GM19023 (cell line): ENCODE data around the gene LAGE3.

Experiments
- ATAC-seq: cut with Tn5 transposase; IDR thresholded peaks from one replicate; pipeline ENCODE4 v1.9.1; 2021; ENCODE audit warnings: mild to moderate bottlenecking, moderate library complexity; ENCODE audit not compliant: unreplicated experiment

LAGE3 gene

DNA sequence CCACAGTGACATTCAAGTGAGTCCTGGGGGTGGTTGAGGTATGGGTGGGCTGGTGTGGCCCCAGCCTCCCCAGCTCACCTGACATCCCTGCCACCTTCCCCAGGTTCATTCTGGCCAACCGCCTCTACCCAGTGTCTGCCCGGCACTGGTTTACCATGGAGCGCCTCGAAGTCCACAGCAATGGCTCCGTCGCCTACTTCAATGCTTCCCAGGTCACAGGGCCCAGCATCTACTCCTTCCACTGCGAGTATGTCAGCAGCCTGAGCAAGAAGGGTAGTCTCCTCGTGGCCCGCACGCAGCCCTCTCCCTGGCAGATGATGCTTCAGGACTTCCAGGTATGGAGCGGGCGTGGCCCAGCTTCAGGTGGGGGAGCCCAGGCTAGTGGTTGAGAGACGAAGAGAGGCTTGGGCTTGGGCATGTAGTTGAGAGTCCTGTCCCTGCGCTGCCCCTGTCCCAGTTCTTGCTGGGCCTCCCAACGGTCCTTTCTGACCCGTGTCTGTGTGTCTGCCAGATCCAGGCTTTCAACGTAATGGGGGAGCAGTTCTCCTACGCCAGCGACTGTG is 43.8 kb downstream of the LAGE3 start:
- no peak for ATAC-seq

DNA sequence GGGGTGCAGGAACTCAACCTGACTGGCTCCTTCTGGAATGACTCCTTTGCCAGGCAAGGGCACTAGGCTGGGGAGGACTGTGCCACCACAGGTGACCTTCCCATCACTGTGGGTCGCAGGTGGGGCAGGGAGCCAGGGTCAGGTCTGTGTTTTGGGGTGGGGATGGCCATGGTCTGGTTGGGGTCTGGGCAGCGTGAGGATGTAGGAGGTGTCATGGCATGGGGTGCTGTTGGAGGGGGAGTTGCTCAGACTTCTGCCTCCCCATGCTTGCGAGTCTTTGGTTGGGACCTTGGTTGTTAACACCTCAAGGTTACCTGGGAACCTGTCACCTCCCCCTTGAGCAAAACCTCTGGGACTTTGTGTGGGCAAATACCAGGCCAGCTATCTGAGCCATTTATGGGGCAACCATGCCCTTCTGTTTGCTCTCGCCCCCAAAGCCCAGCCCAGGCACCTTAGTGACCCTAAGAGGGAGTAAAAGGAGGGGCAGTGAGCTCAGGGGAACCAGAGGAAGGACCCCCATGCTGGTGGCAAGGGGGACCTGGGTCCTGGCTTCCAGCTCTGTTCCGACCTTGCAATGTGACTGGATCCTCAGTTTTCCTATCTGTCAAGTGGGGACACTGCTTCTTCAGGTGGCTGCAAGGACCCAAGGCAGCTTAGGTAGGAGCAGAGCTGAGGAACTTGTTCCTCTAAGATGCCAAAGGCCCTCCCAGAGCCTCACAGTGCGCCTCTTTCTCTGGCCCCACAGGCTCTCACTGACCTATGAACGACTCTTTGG is 44.5 kb downstream of the LAGE3 start:
- no peak for ATAC-seq

DNA sequence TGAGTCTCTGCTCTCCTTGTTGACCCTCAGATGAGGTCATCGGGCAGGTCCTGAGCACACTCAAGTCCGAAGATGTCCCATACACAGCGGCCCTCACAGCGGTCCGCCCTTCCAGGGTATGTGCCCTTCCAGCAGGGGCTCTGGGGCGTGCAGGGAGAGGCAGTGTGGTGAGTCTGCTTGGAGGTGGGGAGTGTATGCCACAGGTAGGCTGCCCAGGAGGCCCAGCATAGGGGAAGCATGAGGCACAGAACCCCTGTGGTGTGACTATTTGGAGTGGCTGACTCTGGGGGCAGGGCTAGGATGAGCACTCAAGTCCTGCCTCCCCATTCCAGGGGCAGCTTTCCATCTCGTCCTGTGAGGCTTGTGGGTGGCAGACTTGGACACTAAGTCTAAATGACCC is 45.5 kb downstream of the LAGE3 start:
- ATAC-seq: no peak

DNA sequence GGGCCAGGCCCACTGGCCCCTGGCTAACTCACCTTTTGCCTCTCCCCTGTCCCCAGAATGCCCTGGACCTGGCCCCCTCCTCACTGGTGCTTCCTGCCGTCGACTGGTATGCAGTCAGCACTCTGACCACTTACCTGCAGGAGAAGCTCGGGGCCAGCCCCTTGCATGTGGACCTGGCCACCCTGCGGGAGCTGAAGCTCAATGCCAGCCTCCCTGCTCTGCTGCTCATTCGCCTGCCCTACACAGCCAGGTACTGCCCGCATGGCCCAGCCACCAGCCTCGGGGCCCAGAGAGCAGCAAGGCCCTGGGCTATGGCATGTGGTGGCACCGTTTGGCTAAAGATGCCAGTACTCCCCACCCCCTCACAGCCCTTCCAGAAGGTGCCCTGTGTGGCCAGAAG is 46.9 kb downstream of the LAGE3 start:
- ATAC-seq: no peak

DNA sequence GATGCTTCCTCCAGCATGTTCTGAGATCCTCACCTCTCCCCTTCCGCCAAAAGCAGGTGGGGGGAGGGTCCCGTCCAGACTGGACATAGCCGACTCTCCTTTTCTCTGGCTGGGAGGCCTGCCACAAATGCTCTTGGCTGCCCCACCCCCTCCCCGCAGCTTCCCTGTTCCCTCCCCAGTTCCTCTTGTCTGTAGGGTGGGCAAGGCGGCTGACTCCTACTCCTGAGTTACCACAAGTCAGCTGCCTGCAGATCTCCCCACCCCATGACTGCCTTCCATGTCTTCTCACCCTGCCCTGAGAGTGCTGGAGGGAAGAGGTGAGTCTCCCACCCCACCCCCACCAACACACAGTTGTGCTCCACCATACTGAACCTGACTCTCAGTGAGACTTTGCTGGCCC is 47.7 kb downstream of the LAGE3 start:
- no peak for ATAC-seq

DNA sequence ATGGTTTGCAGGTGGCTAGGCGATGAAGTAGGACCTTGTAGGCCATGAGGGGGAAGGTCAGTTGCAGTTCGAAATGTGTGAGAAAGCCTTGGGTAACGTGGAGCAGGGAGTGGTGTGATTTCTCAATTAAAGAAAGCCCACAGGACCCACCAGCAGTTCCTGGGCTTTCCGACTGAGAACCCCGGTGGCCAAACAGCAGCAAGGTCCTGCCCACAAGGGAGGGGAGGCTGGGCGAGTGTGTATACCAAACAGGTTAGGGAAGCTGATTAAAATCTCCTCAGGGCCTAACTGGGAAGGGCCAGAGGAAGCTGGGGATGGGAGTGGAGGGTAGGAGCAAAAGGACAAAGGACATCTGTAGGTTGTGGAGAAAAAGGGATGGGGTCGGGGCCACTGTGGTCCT is 48.2 kb downstream of the LAGE3 start:
- ATAC-seq: no peak

DNA sequence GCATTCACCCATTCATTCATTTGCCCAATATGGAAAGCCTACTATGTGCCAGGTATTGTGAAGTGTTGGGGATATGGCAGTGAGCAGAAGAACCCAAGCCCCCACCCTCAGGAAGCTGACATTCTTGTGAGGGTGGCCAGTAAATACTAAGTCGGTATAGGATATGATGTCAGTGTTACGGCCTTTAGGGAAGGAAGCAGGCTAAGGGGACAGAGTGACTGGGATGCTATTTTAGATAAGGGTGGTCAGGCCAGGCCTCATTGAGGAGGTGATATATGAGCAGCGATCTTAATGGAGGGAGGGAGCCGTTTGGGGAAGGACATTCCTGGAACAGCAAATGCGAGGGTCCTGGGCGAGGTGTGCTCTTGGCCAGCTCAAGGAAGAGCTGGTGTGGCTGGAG is 48.6 kb downstream of the LAGE3 start:
- no peak for ATAC-seq

DNA sequence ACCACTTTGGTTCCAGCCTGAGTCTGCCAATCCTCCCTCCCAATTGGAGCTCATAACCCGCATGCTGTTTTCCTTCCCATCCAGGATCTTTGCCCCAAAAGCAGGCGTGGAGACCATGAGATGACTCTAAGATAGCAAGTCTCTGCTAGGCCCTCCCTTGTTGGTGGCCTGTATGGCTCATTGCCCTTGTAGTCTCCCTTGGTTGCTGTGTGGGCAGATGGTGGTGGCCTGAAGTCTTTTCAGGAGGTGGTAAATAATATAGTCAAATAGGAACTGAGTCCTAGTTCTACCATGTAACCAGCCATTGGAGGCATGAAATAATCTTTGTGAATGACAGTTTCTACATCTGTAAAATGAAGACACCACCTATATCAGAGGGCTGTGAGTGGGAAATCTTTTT is 49.4 kb downstream of the LAGE3 start:
- no peak for ATAC-seq

DNA sequence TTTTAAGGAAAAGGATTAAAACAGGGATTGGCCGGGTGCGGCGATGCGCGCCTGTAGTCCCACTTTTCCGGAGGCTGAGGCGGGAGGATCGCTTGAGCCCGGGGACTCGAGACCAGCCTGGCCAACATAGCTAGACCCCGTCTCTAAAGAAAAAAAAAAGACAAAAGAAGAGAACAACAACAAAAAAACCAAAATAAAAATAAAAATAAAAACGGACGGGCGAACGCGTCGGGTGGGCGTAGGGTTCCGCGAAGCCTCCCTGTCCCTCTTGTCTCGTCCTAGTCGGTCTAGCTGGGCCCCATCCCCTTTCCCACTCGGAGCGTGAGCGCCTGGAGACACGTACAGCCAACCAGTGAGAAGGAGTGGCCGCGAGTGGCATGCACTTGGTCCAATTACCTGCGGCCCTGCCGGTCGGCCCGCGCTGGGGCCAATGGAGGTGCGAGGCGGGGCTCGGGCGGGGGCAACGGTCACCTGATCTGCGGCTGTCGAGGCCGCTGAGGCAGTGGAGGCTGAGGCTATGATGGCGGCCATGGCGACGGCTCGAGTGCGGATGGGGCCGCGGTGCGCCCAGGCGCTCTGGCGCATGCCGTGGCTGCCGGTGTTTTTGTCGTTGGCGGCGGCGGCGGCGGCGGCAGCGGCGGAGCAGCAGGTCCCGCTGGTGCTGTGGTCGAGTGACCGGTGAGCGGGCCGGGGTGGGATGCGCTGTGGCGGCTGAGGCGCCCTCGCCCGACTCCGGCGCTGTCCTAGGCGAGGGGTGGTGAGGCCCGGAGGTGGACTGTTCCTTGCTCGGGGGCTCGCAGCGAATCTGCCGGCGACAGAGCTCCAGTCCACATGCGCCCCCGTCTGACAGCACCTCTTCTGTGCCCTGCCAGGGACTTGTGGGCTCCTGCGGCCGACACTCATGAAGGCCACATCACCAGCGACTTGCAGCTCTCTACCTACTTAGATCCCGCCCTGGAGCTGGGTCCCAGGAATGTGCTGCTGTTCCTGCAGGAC is 50.6 kb downstream of the LAGE3 start, which contains the start of gene ATP6AP1:
ATP6AP1 (plus strand) TSS at position 502 of the 996 bp plus-strand sequence; CDS start at position 518, 16 bp downstream.
- ATAC-seq: peak; percentile 93
